Measurements from ENCODE around the gene SERINC5.

The SERINC5 gene

DNA sequence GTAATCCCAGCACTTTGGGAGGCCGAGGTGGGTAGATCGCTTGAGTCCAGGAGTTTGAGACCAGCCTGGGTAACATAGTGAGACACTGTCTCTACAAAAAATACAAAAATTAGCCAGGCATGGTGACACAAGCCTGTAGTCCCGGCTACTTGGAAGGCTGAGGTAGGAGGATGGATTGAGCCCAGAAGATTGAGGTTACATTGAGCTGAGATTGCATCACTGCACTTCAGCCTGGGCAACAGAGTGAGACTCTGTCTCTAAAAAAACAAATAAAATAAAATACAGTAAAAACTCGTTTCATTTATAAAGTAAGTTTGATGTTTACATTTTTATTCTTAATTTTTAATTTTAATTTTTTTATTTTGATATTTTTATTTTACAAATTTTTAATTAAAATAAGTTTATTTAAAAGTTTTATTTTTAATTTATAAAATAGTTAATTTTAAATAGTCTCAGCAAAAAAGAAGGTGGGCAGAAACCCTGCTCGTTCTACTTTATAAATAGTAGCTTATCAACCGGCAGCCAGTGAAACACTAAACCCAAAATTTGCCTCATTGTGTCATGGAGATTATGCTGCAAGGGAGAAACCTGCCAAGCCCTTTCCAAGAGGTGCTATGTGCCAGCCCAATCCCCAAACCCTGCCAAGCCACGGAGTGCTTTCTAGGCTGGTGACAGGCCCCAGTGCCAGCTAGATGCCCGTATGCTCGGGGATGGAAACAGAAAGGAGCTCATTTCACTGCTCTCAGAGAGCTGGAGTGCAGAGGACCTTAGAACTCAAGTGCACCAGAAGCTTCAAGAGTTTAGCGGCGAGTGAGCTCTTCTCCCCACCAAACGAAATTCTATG is 38.9 kb downstream of the SERINC5 start:
- TF ChIP-seq, protein P1, sequence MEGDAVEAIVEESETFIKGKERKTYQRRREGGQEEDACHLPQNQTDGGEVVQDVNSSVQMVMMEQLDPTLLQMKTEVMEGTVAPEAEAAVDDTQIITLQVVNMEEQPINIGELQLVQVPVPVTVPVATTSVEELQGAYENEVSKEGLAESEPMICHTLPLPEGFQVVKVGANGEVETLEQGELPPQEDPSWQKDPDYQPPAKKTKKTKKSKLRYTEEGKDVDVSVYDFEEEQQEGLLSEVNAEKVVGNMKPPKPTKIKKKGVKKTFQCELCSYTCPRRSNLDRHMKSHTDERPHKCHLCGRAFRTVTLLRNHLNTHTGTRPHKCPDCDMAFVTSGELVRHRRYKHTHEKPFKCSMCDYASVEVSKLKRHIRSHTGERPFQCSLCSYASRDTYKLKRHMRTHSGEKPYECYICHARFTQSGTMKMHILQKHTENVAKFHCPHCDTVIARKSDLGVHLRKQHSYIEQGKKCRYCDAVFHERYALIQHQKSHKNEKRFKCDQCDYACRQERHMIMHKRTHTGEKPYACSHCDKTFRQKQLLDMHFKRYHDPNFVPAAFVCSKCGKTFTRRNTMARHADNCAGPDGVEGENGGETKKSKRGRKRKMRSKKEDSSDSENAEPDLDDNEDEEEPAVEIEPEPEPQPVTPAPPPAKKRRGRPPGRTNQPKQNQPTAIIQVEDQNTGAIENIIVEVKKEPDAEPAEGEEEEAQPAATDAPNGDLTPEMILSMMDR (conservative IDR thresholded peaks at IDR 0.05; ENCODE audit: low read length), result no peak
- no peak for TF ChIP-seq EZH2phosphoT487 (IDR thresholded peaks at IDR 0.05; ENCODE audit: borderline replicate concordance)
- peaks cover 64% of the 10 kb centered on the region for H4K20me1 ChIP-seq (ENCODE audit: insufficient read depth, low read length, poor library complexity, severe bottlenecking)

GRCh38 chr5:80216096-80216495 is 39.8 kb downstream of the SERINC5 start:
- no peaks in the 10 kb centered on the region for H3K9me2 ChIP-seq (replicated peaks; ENCODE audit: low read depth, low read length)
- peaks cover 60% of the 10 kb centered on the region for H3K4me1 ChIP-seq (ENCODE audit: insufficient read depth, low read length, poor library complexity, severe bottlenecking)
- H3K9ac ChIP-seq (ENCODE audit: low read depth, low read length, poor library complexity, severe bottlenecking), result no peak overlapping the region
- H3F3A ChIP-seq (ENCODE audit: low read depth), result no peaks in the 10 kb centered on the region
- H3K27me3 ChIP-seq (ENCODE audit: insufficient read depth, low read length, poor library complexity, severe bottlenecking), result no peaks in the 10 kb centered on the region
- no peak overlapping the region for H3K4me3 ChIP-seq (ENCODE audit: low read length, poor library complexity, severe bottlenecking)
- H3K4me2 ChIP-seq (ENCODE audit: low read depth, low read length, poor library complexity, severe bottlenecking), result no peak overlapping the region
- peaks cover 61% of the 10 kb centered on the region for H4K20me1 ChIP-seq (ENCODE audit: insufficient read depth, low read length, poor library complexity, severe bottlenecking)
- TF ChIP-seq, protein P1 (conservative IDR thresholded peaks at IDR 0.05; ENCODE audit: low read length), result no peak
- TF ChIP-seq EZH2phosphoT487 (IDR thresholded peaks at IDR 0.05; ENCODE audit: borderline replicate concordance), result no peak
- H2AFZ ChIP-seq (ENCODE audit: low read length), result no peak overlapping the region
- no peaks in the 10 kb centered on the region for H3K9me3 ChIP-seq (ENCODE audit: insufficient read depth, low read depth, low read length)
- peaks cover 14% of the 10 kb centered on the region; the same call in 1 of the 2 replicates for H3K36me3 ChIP-seq (ENCODE audit: insufficient read depth, low read length)
- peaks cover 99% of the 10 kb centered on the region for H3K79me2 ChIP-seq (ENCODE audit: insufficient read depth, low read length)

More for the DNA sequence above, 38.9 kb downstream of the SERINC5 start:
- H3F3A ChIP-seq (ENCODE audit: low read depth), result no peaks in the 10 kb centered on the region
- H3K27me3 ChIP-seq (ENCODE audit: insufficient read depth, low read length, poor library complexity, severe bottlenecking), result no peaks in the 10 kb centered on the region
- H3K79me2 ChIP-seq (ENCODE audit: insufficient read depth, low read length), result peaks cover 99% of the 10 kb centered on the region
- H3K36me3 ChIP-seq (ENCODE audit: insufficient read depth, low read length), result peaks cover 14% of the 10 kb centered on the region; the same call in 1 of the 2 replicates
- H3K4me2 ChIP-seq (ENCODE audit: low read depth, low read length, poor library complexity, severe bottlenecking), result no peak overlapping the region
- no peaks in the 10 kb centered on the region for H3K9me3 ChIP-seq (ENCODE audit: insufficient read depth, low read depth, low read length)
- no peak overlapping the region for H3K4me3 ChIP-seq (ENCODE audit: low read length, poor library complexity, severe bottlenecking)
- peaks cover 61% of the 10 kb centered on the region for H3K4me1 ChIP-seq (ENCODE audit: insufficient read depth, low read length, poor library complexity, severe bottlenecking)
- H3K9ac ChIP-seq (ENCODE audit: low read depth, low read length, poor library complexity, severe bottlenecking), result peak overlapping the region; percentile 34
- H2AFZ ChIP-seq (ENCODE audit: low read length), result no peak overlapping the region
- H3K9me2 ChIP-seq (replicated peaks; ENCODE audit: low read depth, low read length), result no peaks in the 10 kb centered on the region

- H4K20me1 ChIP-seq (ENCODE audit: insufficient read depth, low read length, poor library complexity, severe bottlenecking), result peaks cover 56% of the 10 kb centered on the region
Observed at GRCh38 chr5:80215523-80215922, 40.3 kb downstream of the SERINC5 start.

More at GRCh38 chr5:80215523-80215922, 40.3 kb downstream of the SERINC5 start:
- Histone ChIP-seq H3K9ac (ENCODE audit: low read depth, low read length, poor library complexity, severe bottlenecking) (no peak overlapping the region), H3K27me3 (ENCODE audit: insufficient read depth, low read length, poor library complexity, severe bottlenecking) (no peaks in the 10 kb centered on the region), H3K9me2 (replicated peaks; ENCODE audit: low read depth, low read length) (no peaks in the 10 kb centered on the region), H3F3A (ENCODE audit: low read depth) (no peaks in the 10 kb centered on the region), H3K36me3 (ENCODE audit: insufficient read depth, low read length) (peaks cover 14% of the 10 kb centered on the region; the same call in 1 of the 2 replicates), H3K4me3 (ENCODE audit: low read length, poor library complexity, severe bottlenecking) (no peak overlapping the region), H3K9me3 (ENCODE audit: insufficient read depth, low read depth, low read length) (no peaks in the 10 kb centered on the region), H3K4me1 (ENCODE audit: insufficient read depth, low read length, poor library complexity, severe bottlenecking) (peaks cover 61% of the 10 kb centered on the region), H3K4me2 (ENCODE audit: low read depth, low read length, poor library complexity, severe bottlenecking) (no peak overlapping the region), H2AFZ (ENCODE audit: low read length) (no peak overlapping the region), H3K79me2 (ENCODE audit: insufficient read depth, low read length) (peaks cover 99% of the 10 kb centered on the region)
- TF ChIP-seq, protein P1 (conservative IDR thresholded peaks at IDR 0.05; ENCODE audit: low read length), result no peak
- no peak for TF ChIP-seq EZH2phosphoT487 (IDR thresholded peaks at IDR 0.05; ENCODE audit: borderline replicate concordance)
